ENCODE measurements around the gene MAT2A.

Gene MAT2A

DNA sequence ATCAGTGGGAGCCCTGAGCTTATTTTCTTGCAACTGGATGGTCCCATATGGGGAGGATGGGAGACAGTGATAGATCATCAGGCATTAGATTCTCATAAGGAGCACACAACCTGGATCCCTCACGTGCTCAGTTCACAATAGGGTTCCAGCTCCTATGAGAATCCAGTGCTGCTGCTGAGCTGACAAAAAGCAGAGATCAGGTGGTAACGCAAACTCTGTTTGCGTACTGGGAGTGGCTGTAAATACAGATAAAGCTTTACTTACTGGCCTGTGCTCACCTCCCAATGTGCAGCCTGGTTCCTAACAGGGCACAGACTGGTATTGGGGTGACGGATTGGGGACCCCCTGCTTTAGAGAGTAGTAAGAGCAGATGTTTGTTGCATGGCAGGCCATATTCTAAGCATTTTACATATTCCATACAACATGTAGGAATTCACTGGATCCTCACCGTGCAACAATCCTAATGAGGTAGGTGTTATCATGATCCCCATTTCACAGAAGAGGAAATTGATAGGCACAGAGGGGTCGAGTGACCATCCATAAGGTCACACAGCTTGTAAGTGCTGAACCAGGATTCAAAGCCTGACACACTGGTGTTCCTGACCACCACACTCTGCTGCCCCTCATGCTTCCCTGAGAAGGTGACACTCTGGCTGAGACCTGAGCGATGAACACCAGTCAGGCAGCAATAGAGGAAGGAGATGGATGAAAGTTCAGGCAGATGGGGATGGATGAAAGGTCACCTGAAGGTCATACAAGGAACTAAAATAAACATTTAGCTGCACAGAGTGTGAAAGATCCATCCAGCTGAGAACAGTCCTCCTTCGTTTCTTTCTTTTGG, 15.7 kb upstream of the MAT2A start:
- intact Hi-C loops (cut with DNase I): no loop called here
- DNase-seq: no peak

DNA sequence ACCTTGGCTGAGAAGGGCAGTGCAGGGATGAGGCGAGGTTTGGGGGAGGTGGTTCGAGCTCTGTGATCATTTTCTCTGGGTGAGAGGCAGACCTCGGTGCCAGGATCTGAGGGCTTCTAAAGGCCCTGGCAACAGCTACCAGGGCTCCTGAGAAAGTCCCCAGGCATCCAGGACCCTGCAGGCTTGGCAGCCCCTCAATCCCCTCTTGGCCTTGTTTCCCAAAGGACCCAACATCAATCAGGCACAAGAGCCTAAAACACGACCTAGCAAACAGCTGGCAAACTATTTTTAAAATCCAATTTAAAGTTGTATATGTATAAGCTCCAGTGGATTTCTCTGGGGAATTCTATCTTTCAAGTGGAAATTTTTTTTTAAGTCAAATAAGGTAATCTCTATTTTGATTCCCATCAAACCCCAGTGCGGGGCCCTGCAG, 15.0 kb upstream of the MAT2A start:
- peak in 15 of 42 donors; percentile 17 to 62 (median 41) for DNase-seq
- intact Hi-C loops (cut with DNase I): no loop called here

DNA sequence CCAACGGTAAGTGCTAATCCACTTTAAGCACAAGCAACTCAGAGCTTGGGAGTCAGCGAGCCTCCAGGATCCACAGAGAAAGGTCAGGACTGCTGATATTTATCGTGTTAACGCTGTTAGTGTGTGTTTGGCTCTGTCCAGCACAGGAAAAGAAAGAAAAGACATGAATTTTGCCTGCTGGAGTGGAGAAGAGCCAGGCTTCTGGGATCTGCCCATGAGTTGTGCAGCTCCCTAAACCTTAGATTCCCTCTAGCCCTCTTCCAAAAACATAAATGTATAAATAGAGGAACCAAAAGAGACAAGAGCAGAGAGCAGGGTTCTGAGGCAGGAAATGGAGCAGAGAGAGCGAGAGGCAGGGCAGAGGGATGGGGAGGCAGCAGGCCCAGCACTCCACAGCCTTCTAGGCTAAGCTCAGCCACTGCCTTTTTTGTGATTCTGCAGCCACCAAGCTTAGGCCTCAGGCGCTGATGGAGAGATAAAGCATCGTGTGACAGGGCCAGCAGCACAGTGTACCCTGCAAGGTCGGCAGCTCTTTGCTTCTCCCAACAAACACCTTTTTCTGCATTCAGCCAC, 14.5 kb upstream of the MAT2A start:
- intact Hi-C loops (cut with DNase I): no loop called here
- peak in 4 of 42 donors; percentile 21 to 37 (median 26) for DNase-seq

- no peak for DNase-seq
Measured at GRCh38 chr2:85525029-85525428, 13.9 kb upstream of the MAT2A start.

GRCh38 chr2:85525567-85525966, 13.4 kb upstream of the MAT2A start:
- DNase-seq: no peak
- intact Hi-C loops (cut with DNase I): no loop called here

More at GRCh38 chr2:85525029-85525428, 13.9 kb upstream of the MAT2A start:
- intact Hi-C loops (cut with DNase I): no loop called here

DNA sequence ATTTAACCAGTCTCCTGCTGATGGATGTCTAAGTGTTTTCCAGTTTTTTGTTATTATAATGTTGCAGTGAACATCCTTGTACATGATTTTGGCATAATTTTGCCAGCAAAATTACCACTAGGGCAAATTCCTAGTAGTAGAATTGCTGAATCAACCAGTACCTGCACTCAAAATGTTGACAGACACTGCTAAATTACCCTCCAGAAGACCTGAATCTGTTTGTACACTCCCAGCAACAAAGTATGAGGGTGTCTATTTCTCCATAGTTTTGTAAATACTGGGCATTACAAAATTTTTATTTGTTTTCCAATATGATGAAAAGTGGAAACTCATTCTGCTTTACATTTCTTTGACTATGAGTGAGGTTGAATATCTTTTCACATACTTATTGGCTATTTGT, 11.2 kb upstream of the MAT2A start:
- intact Hi-C loops (cut with DNase I): no loop called here

DNA sequence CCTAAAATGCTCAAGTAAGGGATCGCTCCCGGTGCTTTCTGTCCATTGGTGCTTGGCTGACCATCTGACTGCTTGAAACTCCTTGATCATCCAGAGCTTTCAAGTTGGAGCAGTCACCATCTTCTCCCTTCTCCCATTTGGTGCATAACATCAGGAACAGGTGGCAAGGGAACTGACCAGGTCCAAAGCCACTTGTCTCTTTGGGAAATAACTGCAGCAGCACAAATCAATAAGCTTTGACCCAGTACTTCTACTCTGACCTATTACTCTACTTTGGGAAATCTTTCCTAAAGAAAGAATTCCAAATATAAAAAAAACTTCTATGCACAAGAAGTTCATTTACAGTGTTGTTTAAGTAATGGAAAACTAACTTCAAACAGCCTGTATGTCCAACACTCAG, 10.6 kb upstream of the MAT2A start:
- intact Hi-C loops (cut with DNase I): no loop called here
- no peak for DNase-seq

More for the DNA sequence above, 11.2 kb upstream of the MAT2A start:
- no peak for DNase-seq

- intact Hi-C loops (cut with DNase I): no loop called here
- DNase-seq: no peak
Measured at GRCh38 chr2:85529809-85530208, 9.2 kb upstream of the MAT2A start.

GRCh38 chr2:85531589-85531988, 7.4 kb upstream of the MAT2A start:
- intact Hi-C loops (cut with DNase I): no loop called here
- DNase-seq: no peak

DNA sequence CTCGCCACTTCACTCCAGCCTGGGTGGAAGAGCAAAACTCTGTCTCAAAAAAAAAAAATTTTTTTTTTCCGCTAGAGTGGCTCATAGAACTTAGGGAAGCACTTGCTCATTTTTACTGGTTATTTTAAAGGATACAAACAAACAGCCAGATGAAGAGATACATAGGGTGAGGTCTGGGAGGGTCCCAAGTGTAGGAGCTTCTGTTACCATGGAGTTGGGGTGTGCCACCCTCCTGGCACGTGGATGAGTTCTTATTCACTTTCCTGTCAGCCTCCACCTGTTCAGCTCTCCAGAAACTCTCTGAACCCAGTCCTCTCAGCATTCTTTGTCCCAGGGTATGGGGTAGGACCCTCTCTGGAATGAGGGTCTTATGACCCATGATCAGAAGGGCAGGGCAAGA, 4.9 kb upstream of the MAT2A start:
- intact Hi-C loops (cut with DNase I): no loop called here
- DNase-seq: no peak

GRCh38 chr2:85534881-85535280, 4.1 kb upstream of the MAT2A start:
- intact Hi-C loops (cut with DNase I): loop anchor here (5.0 kb wide), 1 partner anchor 108 kb away; no protein-coding TSS in a partner anchor
- no peak for DNase-seq

DNA sequence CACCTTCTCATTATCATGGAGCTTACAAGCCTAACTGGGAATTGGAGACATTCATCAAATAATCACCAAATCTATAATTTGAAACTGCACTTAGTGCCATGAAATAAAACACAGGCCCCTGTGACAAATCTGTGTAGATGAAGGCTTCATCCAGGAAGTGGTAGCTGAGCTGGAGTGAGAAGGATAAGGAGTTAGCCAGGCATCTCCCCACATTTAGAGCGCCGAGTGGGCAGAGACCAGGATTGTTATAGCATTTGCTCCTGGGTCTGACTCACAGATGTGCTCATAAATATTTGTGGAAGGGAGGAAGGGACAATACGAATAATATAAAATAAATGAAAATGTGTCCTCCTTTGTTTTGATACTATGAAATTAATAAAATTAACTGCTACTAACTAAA, 2.5 kb upstream of the MAT2A start:
- intact Hi-C loops (cut with DNase I): loop anchor here (5.0 kb wide), 1 partner anchor 109 kb away; no protein-coding TSS in a partner anchor
- DNase-seq: peak in 1 of 42 donors; percentile 43

- intact Hi-C loops (cut with DNase I): loop anchor here (5.0 kb wide), 1 partner anchor 111 kb away; no protein-coding TSS in a partner anchor
Measured at GRCh38 chr2:85537600-85538506, 1.1 kb upstream of the MAT2A start.

DNA sequence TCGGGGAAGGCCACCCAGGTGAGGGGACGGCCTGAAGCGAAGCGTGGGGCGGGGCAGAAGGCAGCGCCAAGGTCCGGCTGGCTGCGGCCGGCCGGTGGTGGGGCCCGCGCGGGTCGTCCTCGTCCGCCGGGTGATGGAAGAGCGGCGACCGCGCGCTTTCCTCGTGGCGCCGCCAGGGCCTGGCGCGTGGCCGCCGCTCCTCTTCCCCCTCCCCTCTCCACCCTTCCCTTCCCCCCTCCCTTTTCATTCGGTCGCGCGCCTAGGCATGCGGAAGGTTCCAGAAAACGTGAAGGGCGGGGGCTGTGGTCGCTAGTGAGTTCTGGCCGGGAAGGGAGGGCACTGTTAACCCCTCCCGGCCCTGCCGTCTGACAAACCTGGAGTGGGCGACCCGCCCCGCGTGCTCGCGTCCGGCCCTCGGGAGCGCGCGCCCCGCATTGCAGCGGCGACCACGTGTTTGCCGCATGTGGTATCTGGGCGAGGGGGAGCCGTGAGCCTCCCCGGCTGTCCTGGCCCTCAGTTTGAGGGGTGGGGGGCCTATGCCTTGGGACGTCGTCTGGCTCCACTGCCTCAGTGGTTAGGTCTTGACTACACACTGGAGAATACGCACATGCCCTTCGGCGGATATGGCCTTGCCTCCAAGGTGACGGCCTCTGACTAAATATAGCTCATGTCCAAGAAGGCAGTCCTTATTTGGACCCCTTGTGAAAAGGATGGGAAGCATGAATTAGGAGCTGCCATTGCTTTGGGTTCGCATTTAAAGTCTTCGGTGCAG, 579 bp downstream of the MAT2A start:
- peak; percentile 43 to 88 (median 78) for DNase-seq

More at GRCh38 chr2:85537600-85538506, 1.1 kb upstream of the MAT2A start:
- DNase-seq: peak; percentile 34 to 84 (median 66)

DNA sequence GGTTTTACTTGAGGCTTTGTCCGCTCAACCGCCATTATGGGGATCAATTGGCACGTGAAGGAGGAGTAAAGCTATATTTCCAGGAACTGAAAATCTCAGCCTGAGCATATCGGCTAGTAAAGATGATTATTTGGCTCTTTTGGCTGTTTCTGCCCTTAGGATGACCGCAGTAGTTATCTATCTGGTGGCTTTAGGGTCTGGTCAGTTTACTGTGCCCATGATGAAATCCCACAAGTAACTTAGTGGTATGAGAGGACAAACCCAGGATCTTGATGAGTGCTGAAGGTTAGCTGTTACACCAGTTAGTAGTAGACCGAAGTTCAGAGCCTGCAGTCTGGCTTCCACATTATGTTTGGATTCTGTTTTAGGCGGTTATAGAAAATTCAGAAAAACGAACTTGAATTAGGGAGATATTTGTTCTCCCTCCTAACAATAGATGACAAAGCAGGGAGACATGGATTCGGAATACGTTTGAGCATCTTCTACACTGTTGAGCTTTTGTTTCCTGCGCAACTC, 1.2 kb downstream of the MAT2A start:
- intact Hi-C loops (cut with DNase I): no loop called here
- no peak for DNase-seq

More for the DNA sequence above, 579 bp downstream of the MAT2A start:
- intact Hi-C loops (cut with DNase I): loop anchor here (5.0 kb wide), 1 partner anchor 112 kb away; no protein-coding TSS in a partner anchor

GRCh38 chr2:85541262-85541661, 2.3 kb downstream of the MAT2A start:
- intact Hi-C loops (cut with DNase I): no loop called here
- no peak for DNase-seq

- intact Hi-C loops (cut with DNase I): no loop called here
- DNase-seq: no peak
Measured at GRCh38 chr2:85541753-85542457, 2.9 kb downstream of the MAT2A start.

GRCh38 chr2:85542777-85543176, 3.8 kb downstream of the MAT2A start:
- DNase-seq: no peak
- intact Hi-C loops (cut with DNase I): no loop called here
